Kidney glomerular epithelial cell (primary cell): Measurements from ENCODE around the gene TOMM7.
"Not testable (repeated sequence)": the region's sequence is repeated elsewhere in the genome, so short reads cannot be mapped to it uniquely, and the experiment has no call there.

ENCODE experiments used
- DNase-seq: peaks from one replicate; lab custom pipeline; 2025; lab: John Stamatoyannopoulos, UW

The TOMM7 gene

GRCh38 chr7:22784346-22784745, 38.3 kb downstream of the TOMM7 start:
- DNase-seq: peak; percentile 21

- DNase-seq: no peak
Measured at GRCh38 chr7:22783421-22783820, 39.2 kb downstream of the TOMM7 start.

- DNase-seq: peak; percentile 3
Measured at GRCh38 chr7:22782616-22783232, 39.9 kb downstream of the TOMM7 start.

GRCh38 chr7:22781230-22781711, 41.4 kb downstream of the TOMM7 start:
- DNase-seq: peak; percentile 28

GRCh38 chr7:22779730-22780323, 42.8 kb downstream of the TOMM7 start:
- DNase-seq: not testable (repeated sequence)

- no peak for DNase-seq
Measured at GRCh38 chr7:22776964-22777363, 45.7 kb downstream of the TOMM7 start.

- DNase-seq: no peak
Measured at GRCh38 chr7:22772885-22773284, 49.8 kb downstream of the TOMM7 start.

GRCh38 chr7:22771872-22772228, 50.8 kb downstream of the TOMM7 start:
- no peak for DNase-seq

- DNase-seq: no peak
Measured at GRCh38 chr7:22771194-22771871, 51.3 kb downstream of the TOMM7 start.

GRCh38 chr7:22765609-22766008, 57.0 kb downstream of the TOMM7 start:
- no peak for DNase-seq
